Measurements from ENCODE around the gene TMEM119.
"Not testable (repeated sequence)": the region's sequence is repeated elsewhere in the genome, so short reads cannot be mapped to it uniquely, and the experiment has no call there.

Gene TMEM119

GRCh38 chr12:108592033-108592909, 5.6 kb downstream of the TMEM119 start:
- no peak for TF ChIP-seq CTCF (conservative IDR thresholded peaks at IDR 0.05; ENCODE audit: low read depth, low read length)
- no peak overlapping the region for H3K4me3 ChIP-seq (ENCODE audit: low read depth, low read length)
- DNase-seq (ENCODE audit: low read depth): no peak

GRCh38 chr12:108591267-108591980, 6.5 kb downstream of the TMEM119 start:
- DNase-seq (ENCODE audit: low read depth): no peak
- TF ChIP-seq CTCF (conservative IDR thresholded peaks at IDR 0.05; ENCODE audit: low read depth, low read length): no peak
- no peak overlapping the region for H3K4me3 ChIP-seq (ENCODE audit: low read depth, low read length)

- H3K4me3 ChIP-seq (ENCODE audit: low read depth, low read length): not testable (repeated sequence)
Observed at GRCh38 chr12:108590463-108590862, 7.4 kb downstream of the TMEM119 start.

GRCh38 chr12:108589840-108590229, 8.0 kb downstream of the TMEM119 start:
- no peak for DNase-seq (ENCODE audit: low read depth)
- H3K4me3 ChIP-seq (ENCODE audit: low read depth, low read length): no peak overlapping the region
- TF ChIP-seq CTCF (conservative IDR thresholded peaks at IDR 0.05; ENCODE audit: low read depth, low read length): no peak

More at GRCh38 chr12:108590463-108590862, 7.4 kb downstream of the TMEM119 start:
- not testable (repeated sequence) for DNase-seq (ENCODE audit: low read depth)

GRCh38 chr12:108589028-108589839, 8.7 kb downstream of the TMEM119 start:
- H3K4me3 ChIP-seq (ENCODE audit: low read depth, low read length): no peak overlapping the region
- peak; percentile 74 for DNase-seq (ENCODE audit: low read depth)
- no peak for TF ChIP-seq CTCF (conservative IDR thresholded peaks at IDR 0.05; ENCODE audit: low read depth, low read length)

- no peak for TF ChIP-seq CTCF (conservative IDR thresholded peaks at IDR 0.05; ENCODE audit: low read depth, low read length)
- no peak for DNase-seq (ENCODE audit: low read depth)
- H3K4me3 ChIP-seq (ENCODE audit: low read depth, low read length): no peak overlapping the region
Observed at GRCh38 chr12:108587826-108588225, 10.1 kb downstream of the TMEM119 start.

- no peak for DNase-seq (ENCODE audit: low read depth)
- no peak for TF ChIP-seq CTCF (conservative IDR thresholded peaks at IDR 0.05; ENCODE audit: low read depth, low read length)
- H3K4me3 ChIP-seq (ENCODE audit: low read depth, low read length): no peak overlapping the region
Observed at GRCh38 chr12:108586306-108586705, 11.6 kb downstream of the TMEM119 start.

All from choroid plexus epithelial cell (primary cell).